Ishikawa (cell line): ENCODE data around the gene WDR59.

ENCODE experiments used
- CEBPB ChIP-seq: IDR thresholded peaks from 2 replicates; pipeline ENCODE4 v1.6.1; 2012
- EGR1 ChIP-seq: IDR thresholded peaks from 2 replicates; pipeline ENCODE4 v1.6.1; 2012
- EP300 ChIP-seq: IDR thresholded peaks from 2 replicates; pipeline ENCODE4 v1.6.1; 2012; ENCODE audit warnings: borderline replicate concordance
- NFIC ChIP-seq: IDR thresholded peaks from 2 replicates; pipeline ENCODE4 v1.6.1; 2012
- TAF1 ChIP-seq: IDR thresholded peaks from 2 replicates; pipeline ENCODE4 v1.6.1; 2012; ENCODE audit warnings: low read depth, mild to moderate bottlenecking
- TCF12 ChIP-seq: IDR thresholded peaks from 2 replicates; pipeline ENCODE4 v1.6.1; 2012; ENCODE audit warnings: low read depth
- ZBTB7A ChIP-seq: IDR thresholded peaks from 2 replicates; pipeline ENCODE4 v1.6.1; 2012; ENCODE audit warnings: low read depth
- TF ChIP-seq, protein P1 (sequence below): IDR thresholded peaks from 2 replicates; pipeline ENCODE4 v1.6.1; 2012
- TF ChIP-seq, protein P2 (sequence below): IDR thresholded peaks from 2 replicates; pipeline ENCODE4 v1.6.1; 2012
- TF ChIP-seq, protein P3 (sequence below): IDR thresholded peaks from 2 replicates; pipeline ENCODE4 v1.6.1; 2012; ENCODE audit warnings: low read depth, mild to moderate bottlenecking

- TF ChIP-seq, protein P1, sequence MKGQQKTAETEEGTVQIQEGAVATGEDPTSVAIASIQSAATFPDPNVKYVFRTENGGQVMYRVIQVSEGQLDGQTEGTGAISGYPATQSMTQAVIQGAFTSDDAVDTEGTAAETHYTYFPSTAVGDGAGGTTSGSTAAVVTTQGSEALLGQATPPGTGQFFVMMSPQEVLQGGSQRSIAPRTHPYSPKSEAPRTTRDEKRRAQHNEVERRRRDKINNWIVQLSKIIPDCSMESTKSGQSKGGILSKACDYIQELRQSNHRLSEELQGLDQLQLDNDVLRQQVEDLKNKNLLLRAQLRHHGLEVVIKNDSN = no peak
- TF ChIP-seq NFIC (no peak), EP300 (no peak), TAF1 (no peak), EGR1 (no peak), TCF12 (no peak), ZBTB7A (no peak), CEBPB (no peak)
- TF ChIP-seq, protein P2, sequence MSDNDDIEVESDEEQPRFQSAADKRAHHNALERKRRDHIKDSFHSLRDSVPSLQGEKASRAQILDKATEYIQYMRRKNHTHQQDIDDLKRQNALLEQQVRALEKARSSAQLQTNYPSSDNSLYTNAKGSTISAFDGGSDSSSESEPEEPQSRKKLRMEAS = no peak
- TF ChIP-seq, protein P3, sequence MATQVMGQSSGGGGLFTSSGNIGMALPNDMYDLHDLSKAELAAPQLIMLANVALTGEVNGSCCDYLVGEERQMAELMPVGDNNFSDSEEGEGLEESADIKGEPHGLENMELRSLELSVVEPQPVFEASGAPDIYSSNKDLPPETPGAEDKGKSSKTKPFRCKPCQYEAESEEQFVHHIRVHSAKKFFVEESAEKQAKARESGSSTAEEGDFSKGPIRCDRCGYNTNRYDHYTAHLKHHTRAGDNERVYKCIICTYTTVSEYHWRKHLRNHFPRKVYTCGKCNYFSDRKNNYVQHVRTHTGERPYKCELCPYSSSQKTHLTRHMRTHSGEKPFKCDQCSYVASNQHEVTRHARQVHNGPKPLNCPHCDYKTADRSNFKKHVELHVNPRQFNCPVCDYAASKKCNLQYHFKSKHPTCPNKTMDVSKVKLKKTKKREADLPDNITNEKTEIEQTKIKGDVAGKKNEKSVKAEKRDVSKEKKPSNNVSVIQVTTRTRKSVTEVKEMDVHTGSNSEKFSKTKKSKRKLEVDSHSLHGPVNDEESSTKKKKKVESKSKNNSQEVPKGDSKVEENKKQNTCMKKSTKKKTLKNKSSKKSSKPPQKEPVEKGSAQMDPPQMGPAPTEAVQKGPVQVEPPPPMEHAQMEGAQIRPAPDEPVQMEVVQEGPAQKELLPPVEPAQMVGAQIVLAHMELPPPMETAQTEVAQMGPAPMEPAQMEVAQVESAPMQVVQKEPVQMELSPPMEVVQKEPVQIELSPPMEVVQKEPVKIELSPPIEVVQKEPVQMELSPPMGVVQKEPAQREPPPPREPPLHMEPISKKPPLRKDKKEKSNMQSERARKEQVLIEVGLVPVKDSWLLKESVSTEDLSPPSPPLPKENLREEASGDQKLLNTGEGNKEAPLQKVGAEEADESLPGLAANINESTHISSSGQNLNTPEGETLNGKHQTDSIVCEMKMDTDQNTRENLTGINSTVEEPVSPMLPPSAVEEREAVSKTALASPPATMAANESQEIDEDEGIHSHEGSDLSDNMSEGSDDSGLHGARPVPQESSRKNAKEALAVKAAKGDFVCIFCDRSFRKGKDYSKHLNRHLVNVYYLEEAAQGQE = no peak
Observed at GRCh38 chr16:74829637-74830036, 155.3 kb downstream of the WDR59 start.
